Stimulated activated CD8-positive, alpha-beta memory T cell treated with anti-CD3 and anti-CD28 coated beads, Interleukin-12 subunit alpha, Interleukin-12 subunit beta, amount 100 ng/mL, for 24 hours (primary cell): ENCODE results near the gene CCDC88B.

Experiments
- DNase-seq: peaks from one replicate; pipeline ENCODE4 v3.0.0-alpha.2; 2020; ENCODE audit errors: extremely low read depth

Gene CCDC88B

DNA sequence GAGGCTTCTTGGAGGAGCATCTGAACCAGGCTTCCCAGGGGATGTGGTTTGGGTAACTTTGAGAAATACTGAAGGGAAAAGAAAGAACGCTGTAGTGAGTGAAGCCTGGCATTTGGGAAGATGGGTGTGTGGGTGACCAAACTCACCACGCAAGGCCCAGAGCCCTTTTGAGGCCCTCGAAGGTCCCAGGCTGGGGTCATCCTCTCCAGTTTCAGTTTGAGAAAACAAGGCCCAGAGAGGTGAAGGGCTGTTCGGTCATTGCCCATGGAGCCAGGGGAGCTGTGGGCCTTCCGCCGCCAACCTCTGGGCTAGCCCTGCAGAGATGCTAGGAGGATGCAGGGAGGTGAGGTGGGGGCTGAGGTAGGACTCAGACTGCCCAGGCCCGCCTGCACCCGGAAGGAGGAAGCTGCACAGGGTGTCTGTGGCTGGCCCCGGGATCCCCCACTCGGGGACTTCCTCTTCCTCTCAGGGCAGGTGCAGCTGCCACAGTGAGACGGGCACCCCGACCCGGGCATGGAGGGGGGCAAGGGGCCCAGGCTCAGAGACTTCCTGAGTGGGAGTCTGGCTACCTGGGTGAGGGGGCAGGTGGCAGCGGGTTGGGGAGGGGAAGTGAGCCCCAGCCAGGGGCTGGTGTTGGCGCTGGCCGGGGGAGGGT lies at the start of gene CCDC88B:
TSS of gene CCDC88B (plus strand) at position 451 of the 655 bp plus-strand sequence. CDS start at position 514, 63 bp downstream.
- no peak for DNase-seq

DNA sequence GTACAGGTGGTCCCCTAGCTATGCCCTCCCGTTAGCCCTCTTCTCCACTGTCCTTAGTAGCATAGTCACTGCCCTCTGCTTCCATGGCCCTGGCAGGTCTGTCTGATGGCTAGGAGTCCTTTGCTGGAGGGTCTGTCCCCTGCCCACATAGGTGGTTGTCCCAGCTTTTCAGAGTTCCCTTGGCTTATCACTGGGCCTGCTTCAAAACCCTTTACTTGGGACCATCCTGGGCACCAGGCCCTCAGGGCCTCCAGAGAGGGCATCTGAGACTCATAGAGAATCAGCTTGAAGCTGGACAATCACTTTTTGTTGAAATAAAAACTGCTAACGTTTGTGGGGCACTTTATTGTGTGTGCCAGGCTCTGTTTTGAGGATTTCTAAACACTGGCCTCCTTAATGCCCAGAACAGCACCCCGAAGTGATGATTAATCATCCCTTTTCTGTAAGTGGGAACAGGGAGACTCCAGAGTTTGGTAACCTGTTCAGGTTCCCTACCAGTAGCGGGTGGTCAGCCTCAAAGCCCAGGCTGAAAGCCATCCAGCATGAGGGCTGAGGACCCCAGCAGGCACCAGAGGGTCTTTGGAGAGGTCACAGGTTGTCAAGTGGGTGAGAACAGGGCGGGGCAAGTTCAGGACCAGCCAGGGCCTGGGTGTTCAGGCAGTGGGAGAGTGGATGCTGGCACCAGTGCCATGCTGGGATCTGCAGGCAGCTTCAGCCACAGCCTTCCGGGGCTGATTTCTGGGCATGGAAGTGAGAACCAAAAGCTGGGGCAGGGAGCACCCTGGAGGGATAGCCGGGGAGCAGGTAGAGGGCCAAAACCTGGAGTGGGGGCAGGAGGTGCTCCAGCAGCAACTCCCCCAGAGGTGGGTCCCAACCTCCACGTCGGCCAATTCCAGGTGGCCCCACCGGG lies 49.4 kb upstream of the CCDC88B start:
- DNase-seq: no peak

DNA sequence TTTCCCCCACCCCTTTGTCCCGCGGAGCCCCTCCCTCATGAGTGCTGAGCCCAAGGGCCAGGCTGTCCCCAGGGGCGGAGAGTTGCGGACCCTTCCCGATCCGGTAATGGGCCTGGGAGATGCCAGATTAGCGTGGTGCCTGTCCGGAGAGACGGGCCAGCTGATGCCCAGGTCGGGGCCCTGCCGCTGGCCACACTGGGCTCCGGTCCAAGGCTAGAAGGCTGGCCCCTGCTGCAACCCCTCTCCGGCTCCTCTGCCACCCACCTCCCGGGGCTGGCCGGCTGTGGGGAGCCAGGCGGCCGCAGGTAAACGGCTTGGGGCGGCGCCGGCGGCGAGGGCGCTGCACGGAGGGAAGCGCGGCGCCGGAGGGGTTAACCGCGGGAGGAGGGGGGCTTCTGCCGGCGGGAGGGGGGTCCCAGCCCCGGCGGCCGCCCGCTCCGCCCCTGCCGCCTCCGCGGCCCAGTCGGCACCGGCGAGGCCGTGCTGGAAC lies 48.7 kb upstream of the CCDC88B start, which contains the start of gene KCNK4:
TSS of gene KCNK4 (plus strand) at position 41 of the 490 bp plus-strand sequence. CDS start 1,717 bp downstream, outside the sequence.
- no peak for DNase-seq

DNA sequence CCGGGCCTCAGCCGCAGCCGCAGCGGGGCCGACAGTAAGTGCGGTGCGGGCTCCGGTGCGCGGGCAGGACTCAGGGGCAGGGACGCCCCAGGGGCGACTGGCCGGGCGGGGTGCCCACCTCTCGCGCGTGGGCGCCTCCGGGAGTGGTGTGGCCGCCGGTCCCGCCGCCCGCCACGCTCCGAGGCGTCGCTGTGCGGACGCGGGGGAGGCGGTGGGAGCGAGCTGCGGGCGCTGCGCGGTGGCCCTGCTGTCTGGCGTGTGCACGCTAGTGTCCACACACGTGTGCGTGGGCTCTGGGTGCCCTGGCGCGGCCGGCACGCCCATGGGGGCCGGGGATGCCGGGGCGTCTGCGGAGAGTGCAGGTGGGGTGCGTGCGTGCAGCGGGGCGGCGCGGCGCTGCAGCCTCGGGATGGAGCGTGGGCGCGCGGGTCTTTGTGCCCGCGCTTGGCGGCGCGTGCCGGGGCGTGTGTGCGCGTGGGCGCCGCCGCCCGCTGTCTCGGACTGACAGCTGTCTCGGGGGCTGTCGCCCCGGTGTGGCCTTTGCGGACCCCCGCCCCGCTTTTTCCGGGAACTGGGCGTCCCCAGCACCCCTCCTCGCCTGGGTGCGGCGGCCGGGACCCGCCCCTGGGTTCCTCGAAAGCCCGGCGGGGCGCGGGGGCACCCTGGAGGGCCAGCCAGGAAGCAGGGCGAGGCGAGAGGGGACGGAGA lies 48.1 kb upstream of the CCDC88B start:
- no peak for DNase-seq

DNA sequence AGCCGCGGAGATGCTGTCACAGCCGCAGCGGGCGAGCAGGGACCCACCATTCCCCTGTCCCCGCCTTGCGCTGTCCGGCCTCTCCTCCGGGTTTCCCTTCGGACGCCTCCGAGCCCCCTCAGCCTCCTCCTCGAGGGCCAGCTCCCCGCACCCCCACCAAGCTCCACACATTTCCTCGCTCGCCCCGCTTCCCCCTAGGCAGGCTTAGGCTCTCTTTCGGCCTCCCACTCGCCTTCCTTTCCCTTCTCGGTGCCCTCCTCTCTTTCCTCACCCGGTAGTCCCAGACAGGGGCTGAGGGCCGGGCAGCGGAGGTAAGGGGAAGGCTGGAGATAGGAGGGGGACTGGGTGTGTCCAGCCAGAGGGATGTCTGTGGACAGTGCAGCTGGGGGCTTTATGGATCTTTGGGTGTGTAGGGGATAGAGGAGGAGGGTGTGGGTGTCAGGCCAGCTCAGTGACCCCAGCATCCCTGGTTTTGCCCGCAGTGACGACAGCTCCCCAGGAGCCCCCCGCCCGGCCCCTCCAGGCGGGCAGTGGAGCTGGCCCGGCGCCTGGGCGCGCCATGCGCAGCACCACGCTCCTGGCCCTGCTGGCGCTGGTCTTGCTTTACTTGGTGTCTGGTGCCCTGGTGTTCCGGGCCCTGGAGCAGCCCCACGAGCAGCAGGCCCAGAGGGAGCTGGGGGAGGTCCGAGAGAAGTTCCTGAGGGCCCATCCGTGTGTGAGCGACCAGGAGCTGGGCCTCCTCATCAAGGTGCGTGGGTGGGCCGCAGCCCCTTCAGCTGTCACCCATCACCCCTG lies 47.3 kb upstream of the CCDC88B start:
- no peak for DNase-seq

- no peak for DNase-seq
Measured at GRCh38 chr11:64294774-64295173, 45.2 kb upstream of the CCDC88B start.

DNA sequence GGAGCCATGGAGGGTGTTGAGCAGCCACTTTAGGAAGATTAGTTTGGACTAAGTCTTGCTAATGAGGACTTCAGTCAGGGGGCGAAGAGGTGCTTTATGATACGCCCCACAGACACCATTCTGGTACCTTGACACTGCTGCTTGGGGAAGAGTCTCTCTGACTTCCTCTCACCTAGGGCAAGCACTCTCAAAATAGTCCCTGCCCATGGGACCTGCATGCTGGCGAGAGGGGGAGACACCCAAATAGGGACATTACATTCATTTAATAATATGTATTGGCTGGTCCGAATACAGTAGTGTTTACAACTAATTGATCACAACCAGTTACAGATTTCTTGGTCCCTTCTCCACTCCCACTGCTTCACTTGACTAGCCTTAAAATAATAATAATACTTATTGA lies 44.2 kb upstream of the CCDC88B start:
- no peak for DNase-seq

GRCh38 chr11:64296236-64296635 lies 43.8 kb upstream of the CCDC88B start:
- no peak for DNase-seq

- no peak for DNase-seq
Measured at GRCh38 chr11:64296830-64297698, 42.9 kb upstream of the CCDC88B start.

- DNase-seq: no peak
Measured at GRCh38 chr11:64297699-64298358, 42.2 kb upstream of the CCDC88B start.

- DNase-seq: no peak
Measured at GRCh38 chr11:64298966-64299846, 40.8 kb upstream of the CCDC88B start.

- no peak for DNase-seq
Measured at GRCh38 chr11:64299847-64300648, 40.0 kb upstream of the CCDC88B start, which contains the start of gene CATSPERZ. CATSPERZ (plus strand) TSS chr11:64300358; CDS start chr11:64300411, 53 bp downstream.

GRCh38 chr11:64303109-64304031 lies 36.6 kb upstream of the CCDC88B start:
- DNase-seq: no peak

DNA sequence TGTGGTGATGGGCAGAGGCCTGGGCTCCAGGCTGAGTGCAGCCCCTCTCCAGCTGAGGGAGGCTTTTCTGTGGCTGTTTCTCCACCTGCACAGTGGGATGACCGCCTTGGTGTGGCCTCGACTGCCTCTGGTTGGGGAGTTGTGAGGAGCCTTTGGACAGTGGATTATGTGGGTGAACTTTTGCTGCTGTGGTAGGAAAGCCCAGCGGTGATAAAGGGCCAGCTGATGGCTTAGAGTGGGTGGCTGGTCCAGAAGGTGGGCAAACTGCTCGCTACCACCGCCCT lies 36.0 kb upstream of the CCDC88B start:
- no peak for DNase-seq

DNA sequence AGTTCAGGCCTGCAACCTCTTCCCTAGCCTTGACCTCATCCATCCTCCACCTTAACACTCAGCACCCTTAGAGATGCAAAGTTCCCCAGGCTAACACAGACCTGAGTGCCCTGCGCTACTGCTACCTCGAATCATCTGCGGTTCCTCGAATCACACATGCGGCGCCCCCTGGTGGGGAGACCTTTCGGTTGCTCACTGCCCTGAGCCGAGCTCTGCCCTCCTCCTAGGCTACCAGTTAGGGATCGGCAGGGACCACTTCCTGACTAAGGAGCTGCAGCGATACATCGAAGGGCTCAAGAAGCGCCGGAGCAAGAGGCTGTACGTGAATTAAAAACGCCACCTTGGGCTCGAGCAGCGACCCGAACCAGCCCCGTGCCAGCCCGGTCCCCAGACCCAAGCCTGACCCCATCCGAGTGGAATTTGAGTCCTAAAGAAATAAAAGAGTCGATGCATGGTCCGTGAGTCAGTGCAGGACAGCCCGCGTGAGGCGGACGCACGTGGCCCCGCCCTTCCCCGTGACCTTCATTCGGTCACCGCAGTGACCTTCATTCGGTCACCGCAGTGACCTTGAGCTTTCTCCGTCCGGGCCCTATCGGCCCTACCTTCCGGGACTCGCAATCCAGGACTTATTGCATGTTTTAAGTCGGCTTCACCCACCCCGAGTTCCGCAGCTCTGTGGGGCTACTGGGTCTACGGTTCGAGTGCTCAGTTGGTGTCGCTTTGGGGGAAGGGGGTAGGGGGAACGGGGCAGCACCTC lies 35.5 kb upstream of the CCDC88B start:
- DNase-seq: peak; percentile 91

GRCh38 chr11:64305075-64305690 lies 34.8 kb upstream of the CCDC88B start, which contains the start of gene ESRRA:
ESRRA (plus strand) TSS chr11:64305524; CDS start chr11:64307180, 1,656 bp downstream.
- peak; percentile 100 for DNase-seq
